ENCODE measurements around the gene GPD1L. TPM values are rescaled to one million over a fixed set of nuclear protein-coding genes. Genes with fewer than 3 reads are reported as not detected.

Gene GPD1L
- total and polyA plus RNA-seq, 10 of the 15 experiments (the other 5 are each of a cell fraction or from before 2014, with no cell fraction given), result 0.77 to 4.8 (median 3.9) TPM

DNA sequence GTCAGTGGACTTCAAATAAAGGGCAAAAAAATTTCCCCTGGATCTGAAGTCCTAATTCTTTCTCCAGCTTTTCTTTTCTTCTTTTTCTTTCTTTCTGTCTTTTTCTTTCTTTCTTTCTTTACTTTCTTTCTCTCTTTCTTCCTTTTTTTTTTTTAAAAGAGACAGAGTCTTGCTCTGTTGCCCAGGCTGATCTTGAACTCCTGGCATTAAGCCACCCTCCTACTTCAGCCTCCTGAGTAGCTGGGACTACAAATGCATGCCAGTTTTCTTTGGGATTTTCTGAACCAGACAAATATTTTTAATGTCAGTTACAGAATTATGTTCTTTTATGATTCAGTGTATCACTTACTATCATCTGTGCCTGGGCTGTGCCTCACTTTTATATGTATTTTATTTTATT, 86.7 kb downstream of the GPD1L start:
- Histone ChIP-seq H3K36me3 (ENCODE audit: control insufficient read depth in 2 of 2, insufficient read depth in 2 of 2, low read length in 1 of 2) (no peaks in the 10 kb centered on the region), H3K9ac (ENCODE audit: control insufficient read depth, insufficient read depth, low read length) (no peak overlapping the region), H3K9me3 (replicated peaks; ENCODE audit: control insufficient read depth, insufficient read depth, low read length) (no peaks in the 10 kb centered on the region), H3K27me3 (replicated peaks in 1 of 2; ENCODE audit: control insufficient read depth in 2 of 2, insufficient read depth in 2 of 2, low read length in 1 of 2) (no peaks in the 10 kb centered on the region), H3K4me3 (no peak overlapping the region), H4K20me1 (ENCODE audit: control insufficient read depth, insufficient read depth) (no peaks in the 10 kb centered on the region), H3K4me1 (ENCODE audit: control insufficient read depth, insufficient read depth, low read length) (no peaks in the 10 kb centered on the region), H3K79me2 (ENCODE audit: control insufficient read depth, insufficient read depth, low read length) (no peaks in the 10 kb centered on the region), H3K4me2 (ENCODE audit: control insufficient read depth, insufficient read depth) (no peak overlapping the region), H2AFZ (ENCODE audit: control insufficient read depth, low read depth, low read length) (no peak overlapping the region), H3K27ac (ENCODE audit: control insufficient read depth, insufficient read depth) (no peak overlapping the region)
- TF ChIP-seq MEF2B (IDR thresholded peaks at IDR 0.05; ENCODE audit: partially characterized antibody, poor library complexity, severe bottlenecking) (no peak), NFXL1 (IDR thresholded peaks at IDR 0.05; ENCODE audit: borderline replicate concordance) (no peak), CHD4 (IDR thresholded peaks at IDR 0.05) (no peak), BMI1 (IDR thresholded peaks at IDR 0.05; ENCODE audit: borderline replicate concordance) (no peak), FOS (IDR thresholded peaks at IDR 0.05; ENCODE audit: borderline replicate concordance, extremely low read depth, insufficient read length) (no peak), YBX1 (IDR thresholded peaks at IDR 0.05) (no peak), FOXM1 (IDR thresholded peaks at IDR 0.05; ENCODE audit: low read depth, low read length) (no peak), TCF12 (IDR thresholded peaks at IDR 0.05; ENCODE audit: low read depth, low read length) (no peak), CTCF (IDR thresholded peaks at IDR 0.05 in 2 of 3, conservative IDR thresholded peaks at IDR 0.05 in 1 of 3; ENCODE audit: control insufficient read depth in 2 of 3, extremely low read depth in 1 of 3, insufficient read depth in 1 of 3, low read depth in 3 of 3, low read length in 3 of 3) (no peak), PAX8 (IDR thresholded peaks at IDR 0.05) (no peak), EED (IDR thresholded peaks at IDR 0.05; ENCODE audit: low read depth) (no peak)
- TF ChIP-seq, protein P1, sequence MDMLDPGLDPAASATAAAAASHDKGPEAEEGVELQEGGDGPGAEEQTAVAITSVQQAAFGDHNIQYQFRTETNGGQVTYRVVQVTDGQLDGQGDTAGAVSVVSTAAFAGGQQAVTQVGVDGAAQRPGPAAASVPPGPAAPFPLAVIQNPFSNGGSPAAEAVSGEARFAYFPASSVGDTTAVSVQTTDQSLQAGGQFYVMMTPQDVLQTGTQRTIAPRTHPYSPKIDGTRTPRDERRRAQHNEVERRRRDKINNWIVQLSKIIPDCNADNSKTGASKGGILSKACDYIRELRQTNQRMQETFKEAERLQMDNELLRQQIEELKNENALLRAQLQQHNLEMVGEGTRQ (IDR thresholded peaks at IDR 0.05; ENCODE audit: borderline replicate concordance, low read depth, low read length), result no peak
- TF ChIP-seq, protein P2, sequence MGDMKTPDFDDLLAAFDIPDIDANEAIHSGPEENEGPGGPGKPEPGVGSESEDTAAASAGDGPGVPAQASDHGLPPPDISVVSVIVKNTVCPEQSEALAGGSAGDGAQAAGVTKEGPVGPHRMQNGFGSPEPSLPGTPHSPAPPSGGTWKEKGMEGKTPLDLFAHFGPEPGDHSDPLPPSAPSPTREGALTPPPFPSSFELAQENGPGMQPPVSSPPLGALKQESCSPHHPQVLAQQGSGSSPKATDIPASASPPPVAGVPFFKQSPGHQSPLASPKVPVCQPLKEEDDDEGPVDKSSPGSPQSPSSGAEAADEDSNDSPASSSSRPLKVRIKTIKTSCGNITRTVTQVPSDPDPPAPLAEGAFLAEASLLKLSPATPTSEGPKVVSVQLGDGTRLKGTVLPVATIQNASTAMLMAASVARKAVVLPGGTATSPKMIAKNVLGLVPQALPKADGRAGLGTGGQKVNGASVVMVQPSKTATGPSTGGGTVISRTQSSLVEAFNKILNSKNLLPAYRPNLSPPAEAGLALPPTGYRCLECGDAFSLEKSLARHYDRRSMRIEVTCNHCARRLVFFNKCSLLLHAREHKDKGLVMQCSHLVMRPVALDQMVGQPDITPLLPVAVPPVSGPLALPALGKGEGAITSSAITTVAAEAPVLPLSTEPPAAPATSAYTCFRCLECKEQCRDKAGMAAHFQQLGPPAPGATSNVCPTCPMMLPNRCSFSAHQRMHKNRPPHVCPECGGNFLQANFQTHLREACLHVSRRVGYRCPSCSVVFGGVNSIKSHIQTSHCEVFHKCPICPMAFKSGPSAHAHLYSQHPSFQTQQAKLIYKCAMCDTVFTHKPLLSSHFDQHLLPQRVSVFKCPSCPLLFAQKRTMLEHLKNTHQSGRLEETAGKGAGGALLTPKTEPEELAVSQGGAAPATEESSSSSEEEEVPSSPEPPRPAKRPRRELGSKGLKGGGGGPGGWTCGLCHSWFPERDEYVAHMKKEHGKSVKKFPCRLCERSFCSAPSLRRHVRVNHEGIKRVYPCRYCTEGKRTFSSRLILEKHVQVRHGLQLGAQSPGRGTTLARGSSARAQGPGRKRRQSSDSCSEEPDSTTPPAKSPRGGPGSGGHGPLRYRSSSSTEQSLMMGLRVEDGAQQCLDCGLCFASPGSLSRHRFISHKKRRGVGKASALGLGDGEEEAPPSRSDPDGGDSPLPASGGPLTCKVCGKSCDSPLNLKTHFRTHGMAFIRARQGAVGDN (IDR thresholded peaks at IDR 0.05), result no peak
- ATAC-seq (no peak), FAIRE-seq (no peak), DNase-seq (ENCODE audit: low read depth, low spot score) (no peak)
- no TSS peak for BruUV-seq (replicated peaks)
- in situ Hi-C loops (cut with MboI) (no loop called here), intact Hi-C loops (cut with micrococcal nuclease; ENCODE audit: unreplicated experiment) (no loop called here)
- ChIA-PET SMC1A (ENCODE audit: uncharacterized antibody, unreplicated experiment) (no interaction called here), POLR2A (no interaction called here), CTCF (no interaction called here), RAD21 (ENCODE audit: unreplicated experiment) (no interaction called here)

Measured in GM12878 (cell line).